Measurements from ENCODE around the gene TRIM56.

The TRIM56 gene

DNA sequence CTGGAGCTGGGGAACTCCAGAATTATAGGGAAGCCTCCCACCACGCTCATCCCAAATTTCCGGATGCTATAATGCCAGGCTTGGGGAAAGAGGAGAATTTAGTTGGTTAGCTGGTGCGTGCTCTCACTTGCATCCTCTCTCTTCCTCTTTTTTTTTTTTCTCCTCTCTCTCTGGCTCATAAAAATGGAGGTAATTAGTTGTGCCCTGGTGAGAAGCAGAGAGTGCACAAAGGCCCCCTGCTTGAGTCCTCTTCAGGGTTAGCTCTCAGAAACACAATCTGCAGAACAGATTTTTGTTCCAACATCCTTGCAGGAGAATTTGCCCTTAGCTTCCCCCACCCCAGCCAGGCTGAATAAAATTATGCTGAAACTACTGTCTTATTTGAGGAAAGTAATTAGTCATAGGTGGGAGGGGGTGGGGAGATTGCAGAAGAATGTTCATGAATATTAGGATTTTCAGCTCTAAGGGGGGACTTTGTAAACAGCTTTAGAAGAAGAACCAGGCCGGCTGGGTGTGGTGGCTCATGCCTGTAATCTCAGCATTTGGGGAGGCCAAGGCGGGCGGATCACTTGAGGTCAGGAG lies 49.2 kb downstream of the TRIM56 start:
- DNase-seq = no peak

DNA sequence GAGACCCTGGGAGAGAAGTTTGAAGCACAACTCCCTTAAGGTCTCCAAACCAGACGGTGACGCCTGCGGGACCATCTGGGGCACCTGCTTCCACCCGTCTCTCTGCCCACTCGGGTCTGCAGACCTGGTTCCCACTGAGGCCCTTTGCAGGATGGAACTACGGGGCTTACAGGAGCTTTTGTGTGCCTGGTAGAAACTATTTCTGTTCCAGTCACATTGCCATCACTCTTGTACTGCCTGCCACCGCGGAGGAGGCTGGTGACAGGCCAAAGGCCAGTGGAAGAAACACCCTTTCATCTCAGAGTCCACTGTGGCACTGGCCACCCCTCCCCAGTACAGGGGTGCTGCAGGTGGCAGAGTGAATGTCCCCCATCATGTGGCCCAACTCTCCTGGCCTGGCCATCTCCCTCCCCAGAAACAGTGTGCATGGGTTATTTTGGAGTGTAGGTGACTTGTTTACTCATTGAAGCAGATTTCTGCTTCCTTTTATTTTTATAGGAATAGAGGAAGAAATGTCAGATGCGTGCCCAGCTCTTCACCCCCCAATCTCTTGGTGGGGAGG lies 52.5 kb downstream of the TRIM56 start:
- DNase-seq = no peak

DNA sequence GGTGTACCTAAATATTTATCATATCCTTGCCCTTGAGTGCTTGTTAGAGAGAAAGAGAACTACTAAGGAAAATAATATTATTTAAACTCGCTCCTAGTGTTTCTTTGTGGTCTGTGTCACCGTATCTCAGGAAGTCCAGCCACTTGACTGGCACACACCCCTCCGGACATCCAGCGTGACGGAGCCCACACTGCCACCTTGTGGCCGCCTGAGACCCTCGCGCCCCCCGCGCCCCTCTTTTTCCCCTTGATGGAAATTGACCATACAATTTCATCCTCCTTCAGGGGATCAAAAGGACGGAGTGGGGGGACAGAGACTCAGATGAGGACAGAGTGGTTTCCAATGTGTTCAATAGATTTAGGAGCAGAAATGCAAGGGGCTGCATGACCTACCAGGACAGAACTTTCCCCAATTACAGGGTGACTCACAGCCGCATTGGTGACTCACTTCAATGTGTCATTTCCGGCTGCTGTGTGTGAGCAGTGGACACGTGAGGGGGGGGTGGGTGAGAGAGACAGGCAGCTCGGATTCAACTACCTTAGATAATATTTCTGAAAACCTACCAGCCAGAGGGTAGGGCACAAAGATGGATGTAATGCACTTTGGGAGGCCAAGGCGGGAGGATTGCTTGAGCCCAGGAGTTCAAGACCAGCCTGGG lies 53.1 kb downstream of the TRIM56 start:
- no peak for DNase-seq

DNA sequence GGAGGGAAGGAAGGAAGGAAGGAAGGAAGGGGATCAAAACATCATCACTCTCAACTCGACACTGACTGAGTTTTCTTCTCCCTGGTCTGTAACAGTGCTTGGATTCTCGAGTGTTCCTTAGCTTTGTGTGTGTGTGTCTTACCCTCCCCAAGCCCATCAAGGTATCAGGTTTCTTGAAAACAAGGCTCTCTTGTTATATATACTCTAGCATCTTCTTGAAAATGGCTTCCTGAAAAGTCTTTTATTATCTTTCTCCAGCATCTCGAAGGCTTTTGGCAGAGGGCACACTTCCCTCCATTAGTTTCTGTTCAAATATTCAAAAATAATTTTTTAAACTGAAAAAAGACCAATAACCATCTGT lies 55.0 kb downstream of the TRIM56 start:
- no peak for DNase-seq

DNA sequence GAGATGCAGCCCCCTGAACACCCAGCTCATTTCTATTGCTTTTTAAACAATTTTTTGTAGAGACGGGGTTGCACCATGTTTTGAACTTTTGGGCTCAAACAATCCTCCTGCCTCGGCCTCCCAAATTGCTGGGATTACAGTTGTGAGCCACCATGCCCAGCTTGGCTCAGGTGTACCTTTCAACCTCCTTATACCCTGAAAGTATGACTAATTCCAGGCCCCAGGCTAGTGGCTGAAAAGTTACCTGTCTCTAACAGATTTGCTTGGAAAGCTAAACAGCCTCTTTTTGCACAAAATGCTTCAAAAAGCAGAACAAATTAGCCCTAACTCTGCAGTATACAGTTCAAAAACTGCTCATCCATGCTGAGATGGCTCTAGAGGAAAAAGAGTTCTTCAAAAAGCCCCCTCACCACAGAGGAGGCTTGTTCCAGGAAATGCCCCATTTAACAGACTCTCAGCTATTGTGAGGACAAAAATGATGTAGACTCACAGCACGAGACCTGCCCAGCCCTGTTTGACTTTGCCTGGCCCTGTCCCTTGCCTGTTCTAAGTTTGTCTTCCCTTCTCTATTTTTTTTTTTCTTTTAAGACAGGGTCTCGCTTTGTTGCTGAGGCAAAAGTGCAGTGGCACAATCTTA lies 55.6 kb downstream of the TRIM56 start:
- DNase-seq = no peak
